GM18951 (cell line): ENCODE results near the gene ZNF546.
"Not testable (repeated sequence)": the region's sequence is repeated elsewhere in the genome, so short reads cannot be mapped to it uniquely, and the experiment has no call there.

Experiments
- POLR2A ChIP-seq: IDR thresholded peaks from 4 replicates; pipeline ENCODE4 v1.6.1; 2011; ENCODE audit warnings: mild to moderate bottlenecking; ENCODE audit not compliant: insufficient read length, insufficient read depth; ENCODE audit errors: extremely low read depth
- in situ Hi-C: fragments of 300-500 bp; cut with MboI; formaldehyde crosslinking; loops from one replicate; pipeline ENCODE4 v1.12.0; 2022; ENCODE audit warnings: low sequenced_read_pairs, mixed read lengths, inconsistent platforms; ENCODE audit not compliant: unreplicated experiment

Gene ZNF546

DNA sequence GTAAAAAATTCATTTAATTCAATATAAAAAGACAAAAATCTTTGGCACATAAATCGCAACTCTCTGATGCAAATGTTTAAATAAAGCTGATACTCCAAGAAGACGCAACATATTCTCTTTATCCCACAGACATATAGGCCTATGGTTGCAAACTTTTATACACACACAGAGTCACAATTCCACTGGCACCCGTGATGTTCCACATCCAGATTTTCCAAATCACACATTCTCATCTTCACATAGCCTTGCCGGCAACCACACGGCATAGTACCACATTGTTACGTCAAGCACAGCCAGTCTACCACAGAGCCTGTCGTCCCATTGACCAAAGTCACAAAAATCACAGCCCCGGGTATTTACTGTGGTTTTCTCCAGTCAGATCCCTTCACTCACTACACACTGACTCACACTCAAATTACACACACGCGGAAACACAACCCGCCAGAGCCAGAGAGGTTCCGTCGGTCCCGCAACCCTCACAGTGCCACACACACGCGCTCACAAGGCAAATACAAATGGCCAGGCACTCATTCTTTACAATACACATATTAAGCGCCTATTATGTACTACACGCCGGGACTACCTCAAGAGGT, 546 bp upstream of the ZNF546 start:
- in situ Hi-C loops = no loop called here

DNA sequence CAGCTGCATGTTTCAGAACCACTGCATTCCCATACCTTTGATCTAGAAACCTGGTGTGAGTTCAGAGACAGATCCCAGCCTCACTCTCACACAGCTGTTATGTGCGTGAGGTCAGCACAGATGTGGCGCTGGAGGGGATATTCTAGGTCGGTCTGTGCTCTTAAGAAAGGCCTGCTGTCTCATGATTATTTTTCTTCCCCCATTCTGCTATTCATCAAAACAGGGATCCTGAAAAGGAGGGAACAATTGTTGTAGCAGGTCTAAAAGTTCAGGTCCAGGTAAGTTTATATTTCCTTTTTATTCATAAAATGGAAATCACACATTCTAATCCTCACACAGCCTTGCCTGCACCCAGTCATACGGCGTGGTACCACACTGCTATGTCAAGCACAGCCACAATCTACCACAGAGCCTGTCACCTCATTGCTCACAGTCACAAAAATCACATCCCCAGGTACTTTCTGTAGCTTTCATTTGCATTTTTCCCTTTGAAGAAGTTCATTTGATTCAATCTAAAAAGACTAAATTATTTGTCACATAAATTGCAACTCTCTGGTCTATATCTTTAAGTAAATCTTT, 867 bp downstream of the ZNF546 start:
- in situ Hi-C loops = no loop called here
- TF ChIP-seq POLR2A = no peak

More for the DNA sequence above, 546 bp upstream of the ZNF546 start:
- no peak for TF ChIP-seq POLR2A

DNA sequence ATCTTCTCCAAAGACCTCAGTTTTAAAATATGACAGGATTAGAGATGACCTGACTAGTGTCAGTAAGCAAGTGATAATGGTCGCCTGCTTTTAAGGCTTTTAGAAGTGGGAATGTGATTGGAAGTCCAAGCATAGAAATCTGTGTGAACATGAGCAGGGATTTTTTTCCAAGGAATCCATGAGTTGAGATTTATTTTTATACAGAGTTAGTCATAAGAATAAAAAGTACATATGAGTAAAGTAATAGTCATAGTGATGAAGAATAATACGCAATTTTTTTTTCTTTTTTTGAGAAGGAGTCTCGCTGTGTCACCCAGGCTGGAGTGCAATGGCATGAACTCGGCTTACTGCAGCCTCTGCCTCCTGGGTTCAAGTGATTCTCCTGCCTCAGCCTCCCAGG, 1.6 kb downstream of the ZNF546 start:
- in situ Hi-C loops = no loop called here
- no peak for TF ChIP-seq POLR2A

DNA sequence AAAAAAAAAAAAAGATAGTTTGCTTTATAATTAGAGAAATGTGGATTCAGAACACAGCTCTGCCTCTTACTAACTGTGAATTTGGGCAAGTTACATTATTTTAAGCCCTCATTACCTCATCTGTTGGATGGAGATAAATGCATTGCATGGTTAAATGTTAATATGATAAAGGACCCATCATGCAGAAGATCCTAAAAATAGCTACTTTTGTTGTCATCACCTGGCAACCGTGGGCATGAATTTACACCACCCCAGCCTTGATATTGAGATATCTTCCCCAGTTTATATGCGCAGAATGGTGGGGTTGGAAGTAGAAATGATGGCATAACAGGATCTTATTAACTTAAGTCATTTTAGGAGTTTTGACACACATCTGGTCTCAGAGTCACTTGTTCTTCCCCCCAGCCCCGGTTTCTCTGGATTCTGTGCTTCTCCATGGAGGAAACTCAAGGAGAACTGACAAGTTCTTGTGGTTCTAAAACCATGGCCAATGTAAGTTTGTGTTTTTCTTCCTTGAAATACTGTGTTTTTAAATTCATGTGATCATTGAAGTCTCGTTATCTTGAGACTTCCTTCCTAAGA, 8.9 kb downstream of the ZNF546 start:
- in situ Hi-C loops = no loop called here
- TF ChIP-seq POLR2A = no peak

DNA sequence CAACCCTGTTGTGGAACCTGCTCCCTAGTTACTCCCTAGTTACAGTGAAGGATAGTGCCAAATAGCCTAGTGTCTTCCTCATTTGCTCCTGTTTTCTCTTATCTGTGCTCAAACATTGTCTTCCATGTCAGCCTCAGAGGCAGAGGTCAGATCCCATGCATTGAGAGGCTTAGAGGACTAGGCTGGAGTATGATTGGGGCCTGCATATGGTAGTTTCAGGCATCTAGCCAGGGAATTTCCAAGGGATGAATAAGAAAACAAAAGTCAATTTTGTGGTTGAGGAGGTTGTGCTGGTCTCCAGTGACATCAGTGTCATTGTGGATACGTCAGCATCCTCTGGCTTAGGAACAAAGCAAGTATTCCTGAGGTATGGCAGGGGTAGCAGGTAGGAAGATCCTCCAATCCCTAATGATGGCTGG, 9.4 kb downstream of the ZNF546 start:
- no peak for TF ChIP-seq POLR2A
- in situ Hi-C loops = no loop called here

DNA sequence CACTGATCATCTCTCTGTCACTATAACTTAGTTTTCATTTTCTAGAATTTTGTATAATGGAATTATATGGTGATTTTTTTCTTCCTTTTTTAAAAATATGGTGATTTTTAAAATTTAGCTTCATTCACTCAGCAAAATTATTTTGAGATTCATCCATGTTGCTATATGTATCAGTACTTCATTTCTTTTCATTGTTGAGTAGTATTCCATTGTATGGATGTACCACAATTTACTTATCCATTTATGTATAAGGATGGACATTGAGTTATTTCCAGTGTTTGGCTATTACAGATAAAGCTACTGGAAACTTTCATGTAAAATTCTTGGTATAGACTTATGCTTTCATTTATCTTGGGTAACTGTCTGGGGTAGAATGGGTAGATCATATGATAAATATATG, 12.8 kb downstream of the ZNF546 start:
- in situ Hi-C loops = no loop called here
- TF ChIP-seq POLR2A = no peak

DNA sequence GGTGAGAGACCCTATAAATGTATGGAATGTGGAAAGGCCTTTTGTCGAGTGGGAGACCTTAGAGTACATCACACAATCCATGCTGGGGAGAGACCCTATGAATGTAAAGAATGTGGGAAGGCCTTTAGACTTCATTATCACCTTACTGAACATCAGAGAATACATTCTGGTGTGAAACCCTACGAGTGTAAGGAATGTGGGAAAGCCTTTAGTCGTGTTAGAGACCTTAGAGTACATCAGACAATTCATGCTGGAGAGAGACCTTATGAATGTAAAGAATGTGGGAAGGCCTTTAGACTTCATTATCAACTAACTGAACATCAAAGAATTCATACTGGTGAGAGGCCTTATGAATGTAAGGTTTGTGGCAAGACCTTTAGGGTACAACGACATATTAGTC, 17.1 kb downstream of the ZNF546 start:
- no peak for TF ChIP-seq POLR2A
- in situ Hi-C loops = no loop called here

DNA sequence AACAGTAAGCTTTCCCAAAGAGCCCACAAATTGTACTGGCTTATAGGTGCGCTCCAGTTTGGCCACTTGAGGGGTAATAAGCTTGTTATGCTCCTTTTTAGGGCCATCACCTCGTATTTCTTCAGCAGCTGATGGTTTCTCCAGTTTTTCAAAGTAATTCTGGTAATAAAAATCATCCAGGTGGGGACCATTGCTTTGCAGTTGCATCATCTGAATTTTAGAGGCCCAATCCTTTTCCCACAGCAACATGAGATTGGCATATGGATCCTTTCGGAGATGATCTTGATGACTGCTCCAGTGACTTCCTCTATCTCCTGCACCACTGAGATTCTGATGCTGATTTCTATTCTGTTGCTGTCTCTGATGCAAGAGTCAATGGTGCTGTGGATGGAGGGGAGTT, 27.1 kb downstream of the ZNF546 start:
- TF ChIP-seq POLR2A = no peak
- in situ Hi-C loops = no loop called here

DNA sequence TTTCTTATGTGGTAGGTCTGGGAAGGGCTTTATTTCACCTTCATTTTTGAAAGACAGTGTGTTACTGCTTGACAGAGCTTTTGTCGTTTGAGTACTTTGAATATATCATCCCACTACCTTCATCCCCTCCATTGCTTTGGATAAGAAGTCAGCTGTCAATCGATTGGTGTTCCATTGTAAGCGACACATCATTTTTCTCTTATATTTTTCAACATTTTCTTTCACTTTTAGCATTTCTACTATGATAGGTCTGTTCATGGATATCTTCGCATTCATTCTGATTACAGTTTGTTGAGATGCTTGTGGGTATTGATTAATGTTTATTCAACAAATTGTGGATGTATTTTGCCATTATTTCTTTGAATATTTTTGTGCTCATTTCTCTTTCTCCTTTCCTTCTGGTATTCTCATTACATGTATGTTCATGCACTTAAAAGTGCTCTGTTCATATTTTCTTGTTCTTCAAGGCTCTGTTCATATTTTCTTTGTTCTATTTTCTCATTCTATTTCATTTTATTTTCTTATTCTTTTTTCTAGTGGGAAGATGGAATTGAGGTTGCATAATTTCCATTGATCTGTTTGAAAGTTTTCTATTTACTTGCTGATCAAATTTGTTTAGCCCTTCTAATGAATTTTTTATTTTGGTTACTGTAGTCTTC, 29.2 kb downstream of the ZNF546 start:
- in situ Hi-C loops = no loop called here
- TF ChIP-seq POLR2A = no peak

DNA sequence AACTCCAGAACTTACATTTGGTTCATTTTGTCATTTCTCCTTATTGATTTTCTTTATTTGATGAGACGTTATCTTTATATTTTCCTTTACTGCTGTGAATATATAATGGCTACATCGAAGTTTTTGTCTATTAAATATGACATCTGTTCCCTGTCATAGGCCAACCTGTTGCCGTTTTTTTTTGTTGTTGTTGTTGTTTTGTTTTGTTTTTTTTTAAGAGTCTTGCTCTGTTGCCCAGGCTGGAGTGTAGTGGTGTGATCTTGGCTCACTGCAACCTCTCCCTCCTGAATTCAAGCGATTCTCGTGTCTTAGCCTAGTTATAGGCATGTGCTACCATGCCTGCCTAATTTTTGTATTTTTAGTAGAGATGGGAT, 29.7 kb downstream of the ZNF546 start:
- no peak for TF ChIP-seq POLR2A
- in situ Hi-C loops = no loop called here

DNA sequence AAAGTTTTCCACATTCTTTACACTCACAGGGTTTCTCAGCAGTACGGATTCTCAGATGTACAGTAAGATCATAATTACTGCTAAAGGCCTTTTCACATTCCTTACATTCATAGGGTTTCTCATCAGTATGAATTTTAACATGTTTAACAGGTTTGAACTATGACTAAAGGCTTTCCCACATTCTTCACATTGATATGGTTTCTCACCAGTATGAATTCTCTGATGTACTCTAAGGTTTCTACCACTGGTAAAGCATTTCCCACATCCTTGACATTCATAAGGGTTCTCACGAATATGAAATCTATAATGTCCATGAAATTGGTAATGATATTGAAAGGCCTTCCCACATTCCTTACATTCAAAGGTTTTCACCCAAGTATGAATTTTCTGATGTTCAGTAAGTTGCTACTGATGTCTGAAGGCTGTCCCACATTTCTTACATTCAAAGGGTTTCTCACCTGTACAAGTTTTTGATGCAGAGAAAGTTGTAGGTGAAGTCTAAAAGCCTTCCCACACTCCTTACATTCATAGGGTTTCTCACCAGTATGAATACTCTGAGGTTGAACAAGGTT, 37.2 kb downstream of the ZNF546 start:
- no peak for TF ChIP-seq POLR2A

DNA sequence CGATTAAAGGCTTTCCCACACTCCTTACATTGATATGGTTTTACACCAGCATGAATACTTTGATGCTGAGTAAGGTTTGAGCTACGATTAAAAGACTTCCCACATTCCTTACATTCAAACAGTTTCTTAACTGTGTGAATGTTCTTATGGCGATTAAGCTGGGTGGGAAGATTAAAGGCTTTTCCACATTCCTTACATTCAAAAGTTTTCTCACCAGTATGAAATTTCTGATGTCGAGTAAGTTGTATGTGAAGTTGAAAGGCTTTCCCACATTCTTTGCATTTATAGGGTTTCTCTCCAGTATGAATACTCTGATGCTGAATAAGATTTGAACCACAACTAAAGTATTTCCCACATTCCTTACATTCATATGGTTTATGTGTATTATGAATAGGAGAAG, 39.1 kb downstream of the ZNF546 start:
- in situ Hi-C loops = no loop called here
- no peak for TF ChIP-seq POLR2A

More for the DNA sequence above, 37.2 kb downstream of the ZNF546 start:
- in situ Hi-C loops = no loop called here

DNA sequence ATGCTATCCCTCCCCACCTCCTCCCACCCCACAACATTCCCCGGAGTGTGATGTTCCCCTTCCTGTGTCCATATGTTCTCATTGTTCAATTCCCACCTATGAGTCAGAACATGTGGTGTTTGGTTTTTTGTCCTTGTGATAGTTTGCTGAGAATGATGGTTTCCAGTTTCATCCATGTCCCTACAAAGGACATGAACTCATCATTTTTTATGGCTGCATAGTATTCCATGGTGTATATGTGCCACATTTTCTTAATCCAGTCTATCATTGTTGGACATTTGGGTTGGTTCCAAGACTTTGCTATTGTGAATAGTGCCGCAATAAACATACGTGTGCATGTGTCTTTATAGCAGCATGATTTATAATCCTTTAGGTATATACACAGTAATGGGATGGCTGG, 41.2 kb downstream of the ZNF546 start:
- in situ Hi-C loops = not testable (repeated sequence)

DNA sequence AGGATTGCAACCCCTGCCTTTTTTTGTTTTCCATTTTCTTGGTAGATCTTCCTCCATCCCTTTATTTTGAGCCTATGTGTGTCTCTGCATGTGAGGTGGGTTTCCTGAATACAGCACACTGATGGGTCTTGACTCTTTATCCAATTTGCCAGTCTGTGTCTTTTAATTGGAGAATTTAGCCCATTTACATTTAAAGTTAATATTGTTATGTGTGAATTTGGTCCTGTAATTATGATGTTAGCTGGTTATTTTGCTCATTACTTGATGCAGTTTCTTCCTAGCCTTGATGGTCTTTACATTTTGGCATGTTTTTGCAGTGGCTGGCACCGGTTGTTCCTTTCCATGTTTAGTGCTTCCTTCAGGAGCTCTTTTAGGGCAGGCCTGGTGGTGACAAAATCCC, 44.9 kb downstream of the ZNF546 start:
- in situ Hi-C loops = not testable (repeated sequence)
